ENCODE data around the gene TLR9.

Gene TLR9

GRCh38 chr3:52205727-52206372, 19.6 kb downstream of the TLR9 start:
- no peak for DNase-seq (ENCODE audit: low read depth)
- no peak overlapping the region for H3K4me3 ChIP-seq (ENCODE audit: low read depth, low read length)
- no peak for TF ChIP-seq CTCF (IDR thresholded peaks at IDR 0.05; ENCODE audit: insufficient read depth, low read depth, low read length, missing control alignments)

DNA sequence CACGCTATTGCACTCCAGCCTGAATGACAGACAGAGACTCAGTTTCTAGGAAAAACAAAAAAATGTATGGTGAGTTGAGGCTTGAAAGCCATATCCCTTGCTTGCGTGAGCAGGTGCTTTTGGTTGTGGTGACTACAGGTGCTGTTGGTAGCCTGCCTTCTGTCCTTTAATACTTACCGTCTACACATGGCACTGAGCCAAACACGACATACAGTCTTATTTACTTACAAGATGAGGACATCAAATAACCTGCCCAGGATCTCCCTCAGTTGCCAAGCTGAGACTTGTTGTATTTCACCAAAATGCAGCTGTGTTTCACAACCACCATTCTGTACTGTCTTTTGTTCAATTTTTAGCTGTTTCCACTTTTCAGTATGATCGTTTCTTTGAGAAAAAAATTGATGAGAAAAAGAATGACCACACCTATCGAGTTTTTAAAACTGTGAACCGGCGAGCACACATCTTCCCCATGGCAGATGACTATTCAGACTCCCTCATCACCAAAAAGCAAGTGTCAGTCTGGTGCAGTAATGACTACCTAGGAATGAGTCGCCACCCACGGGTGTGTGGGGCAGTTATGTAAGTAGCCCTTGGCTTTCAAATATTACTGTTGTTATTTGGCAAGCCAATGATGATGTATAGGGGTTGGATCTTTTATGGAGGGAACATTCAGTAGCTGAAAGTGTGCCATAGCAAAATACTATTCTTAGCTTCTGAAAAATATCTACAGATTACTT, 20.9 kb downstream of the TLR9 start:
- DNase-seq (ENCODE audit: low read depth): no peak
- H3K4me3 ChIP-seq (ENCODE audit: low read depth, low read length): no peak overlapping the region
- no peak for TF ChIP-seq CTCF (IDR thresholded peaks at IDR 0.05; ENCODE audit: insufficient read depth, low read depth, low read length, missing control alignments)

- no peak for TF ChIP-seq CTCF (IDR thresholded peaks at IDR 0.05; ENCODE audit: insufficient read depth, low read depth, low read length, missing control alignments)
- H3K4me3 ChIP-seq (ENCODE audit: low read depth, low read length): no peak overlapping the region
- no peak for DNase-seq (ENCODE audit: low read depth)
These were observed 21.7 kb downstream of the TLR9 start for GRCh38 chr3:52203701-52204100.

DNA sequence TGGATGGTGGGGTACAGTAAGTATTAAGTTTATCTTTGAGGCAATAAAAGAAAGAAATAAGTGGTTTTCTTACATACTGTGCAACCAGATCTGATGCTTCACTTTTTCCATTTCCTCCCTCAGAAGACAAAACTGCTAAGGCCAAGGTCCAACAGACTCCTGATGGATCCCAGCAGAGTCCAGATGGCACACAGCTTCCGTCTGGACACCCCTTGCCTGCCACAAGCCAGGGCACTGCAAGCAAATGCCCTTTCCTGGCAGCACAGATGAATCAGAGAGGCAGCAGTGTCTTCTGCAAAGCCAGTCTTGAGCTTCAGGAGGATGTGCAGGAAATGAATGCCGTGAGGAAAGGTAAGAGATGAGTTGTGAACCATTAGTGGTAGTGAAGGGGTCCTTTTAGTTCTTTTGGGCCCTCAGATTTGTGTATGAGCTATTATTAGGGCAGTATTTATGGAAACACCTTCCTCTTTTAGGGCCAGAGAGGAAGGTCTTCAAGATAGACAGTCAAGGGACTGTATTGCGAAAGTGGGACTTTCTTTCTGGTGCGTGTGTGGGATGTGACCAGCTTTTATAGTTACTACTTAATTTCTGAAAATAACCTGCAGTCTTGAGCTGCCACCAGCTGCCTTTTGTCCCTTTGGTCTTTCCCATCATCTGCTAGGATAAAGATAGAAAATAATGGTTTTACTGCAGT, 22.9 kb downstream of the TLR9 start:
- no peak for TF ChIP-seq CTCF (IDR thresholded peaks at IDR 0.05; ENCODE audit: insufficient read depth, low read depth, low read length, missing control alignments)
- H3K4me3 ChIP-seq (ENCODE audit: low read depth, low read length): no peak overlapping the region
- peak; percentile 29 for DNase-seq (ENCODE audit: low read depth)

DNA sequence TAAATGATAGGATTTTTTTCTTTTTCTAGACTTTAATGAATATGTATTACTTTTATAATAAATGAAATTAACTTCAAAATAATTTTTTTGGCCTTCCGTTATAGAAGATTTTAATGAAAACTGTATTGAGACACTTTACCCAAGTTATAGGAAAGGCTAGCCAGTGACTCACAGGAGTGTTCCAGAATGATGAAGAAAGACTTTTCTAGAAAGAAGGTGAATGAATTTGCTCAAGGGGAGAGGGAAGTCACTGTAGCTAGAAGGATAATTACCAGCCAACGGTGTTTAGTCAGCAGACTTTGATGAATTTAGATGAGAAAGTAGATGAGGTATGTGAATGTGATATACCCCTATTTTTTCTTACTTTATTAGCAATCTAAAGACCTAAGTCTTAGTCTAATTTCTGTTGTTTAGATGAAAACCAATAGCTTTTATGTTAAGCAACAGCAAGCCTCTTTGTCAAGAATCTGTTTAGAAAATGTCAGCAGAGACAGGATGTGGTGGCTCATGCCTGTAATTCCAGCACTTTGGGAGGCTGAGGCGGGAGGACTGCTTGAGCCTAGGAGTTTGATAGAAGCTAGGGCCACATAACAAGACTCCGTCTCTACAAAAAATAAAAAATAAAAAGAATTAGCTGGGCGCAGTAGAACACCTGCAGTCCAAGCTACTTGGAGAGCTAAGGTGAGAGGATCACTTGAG, 24.3 kb downstream of the TLR9 start:
- no peak overlapping the region for H3K4me3 ChIP-seq (ENCODE audit: low read depth, low read length)
- no peak for TF ChIP-seq CTCF (IDR thresholded peaks at IDR 0.05; ENCODE audit: insufficient read depth, low read depth, low read length, missing control alignments)
- no peak for DNase-seq (ENCODE audit: low read depth)

DNA sequence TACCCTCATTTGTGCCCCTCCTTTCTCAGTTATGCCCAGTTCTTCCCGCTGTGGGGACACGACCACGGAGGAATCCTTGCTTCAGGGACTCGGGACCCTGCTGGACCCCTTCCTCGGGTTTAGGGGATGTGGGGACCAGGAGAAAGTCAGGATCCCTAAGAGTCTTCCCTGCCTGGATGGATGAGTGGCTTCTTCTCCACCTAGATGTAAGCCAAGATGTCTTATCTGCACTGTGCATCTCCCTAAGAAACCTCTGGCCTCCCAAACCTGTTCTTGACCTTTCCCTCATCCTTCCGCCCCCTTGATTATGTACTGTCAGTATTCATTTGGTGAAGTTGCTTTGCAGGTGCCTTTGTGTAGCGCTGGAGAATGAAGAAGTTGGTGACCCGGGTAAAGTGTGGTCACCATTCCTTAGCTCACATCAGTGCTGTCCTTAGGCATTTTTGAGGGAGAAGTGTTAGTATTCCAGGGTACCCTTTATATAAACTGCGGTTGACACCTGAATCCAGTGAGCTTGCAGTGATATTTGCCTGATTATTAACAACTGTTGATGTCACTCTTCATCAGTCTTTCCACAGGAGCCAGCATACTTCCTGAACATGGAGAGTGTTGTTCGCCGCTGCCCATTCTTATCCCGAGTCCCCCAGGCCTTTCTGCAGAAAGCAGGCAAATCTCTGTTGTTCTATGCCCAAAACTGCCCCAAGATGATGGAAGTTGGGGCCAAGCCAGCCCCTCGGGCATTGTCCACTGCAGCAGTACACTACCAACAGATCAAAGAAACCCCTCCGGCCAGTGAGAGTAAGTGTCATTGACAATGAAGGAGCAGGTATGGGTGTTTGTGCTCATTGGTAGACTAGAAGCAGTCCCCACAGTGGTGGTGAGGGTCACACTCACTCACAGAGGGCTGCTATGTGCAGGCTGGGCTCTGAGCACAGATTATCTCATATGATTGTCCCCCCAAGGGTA, 26.5 kb downstream of the TLR9 start:
- peak overlapping the region; percentile 82 for H3K4me3 ChIP-seq (ENCODE audit: low read depth, low read length)
- DNase-seq (ENCODE audit: low read depth): no peak
- TF ChIP-seq CTCF (IDR thresholded peaks at IDR 0.05; ENCODE audit: insufficient read depth, low read depth, low read length, missing control alignments): no peak
